Left ventricle myocardium inferior (tissue), 1 donor: ENCODE data around the gene XXYLT1. TPM values are rescaled to one million over a fixed set of nuclear protein-coding genes. Genes with fewer than 3 reads are reported as not detected.

Experiments used
- DNase-seq: peaks from one replicate; pipeline ENCODE4 v3.0.0-alpha.2; 2020
- H3K27ac ChIP-seq: fragments of 200-600 bp; replicated peaks from 2 replicates; pipeline ENCODE4 v1.8.0; 2021
- H3K27me3 ChIP-seq: fragments of 200-600 bp; 2 replicates; pipeline ENCODE4 v1.8.0; 2021; ENCODE audit warnings: low read depth
- H3K36me3 ChIP-seq: fragments of 200-600 bp; 2 replicates; pipeline ENCODE4 v1.8.0; 2021
- H3K4me1 ChIP-seq: fragments of 200-600 bp; 2 replicates; pipeline ENCODE4 v1.8.0; 2021
- H3K4me3 ChIP-seq: fragments of 200-600 bp; 2 replicates; pipeline ENCODE4 v1.8.0; 2021; ENCODE audit warnings: mild to moderate bottlenecking, moderate library complexity
- H3K9me3 ChIP-seq: fragments of 200-600 bp; replicated peaks from 2 replicates; pipeline ENCODE4 v1.8.0; 2021
- CTCF ChIP-seq: fragments of 200-600 bp; IDR thresholded peaks from 2 replicates; pipeline ENCODE4 v1.8.0; 2021; ENCODE audit warnings: antibody characterized with exemption, mild to moderate bottlenecking, borderline replicate concordance
- intact Hi-C: fragments of 100-400 bp; cut with micrococcal nuclease; formaldehyde crosslinking; loops from one replicate; pipeline ENCODE4 v1.11.0; 2022
- total RNA-seq: library from RNA; stranded (reverse); fragmentation: NEBNext Ultra II Directional; extraction: Animal tissue kit (Norgen Biotek cat#: 25700); gene quantifications from one replicate; pipeline ENCODE4 v1.2.1, GENCODE V29; 2021
- donor health status: DM: no; HTN: yes; CAD: no; lungs with severe emphysema.

The XXYLT1 gene
- total RNA-seq, 1 donor from 2014 or later: 2.3 TPM

- H3K36me3 ChIP-seq: no peaks in the 10 kb centered on the region
- peaks cover 43% of the 10 kb centered on the region for H3K4me1 ChIP-seq
- no peak overlapping the region for H3K27ac ChIP-seq
- no peak for DNase-seq
- no peak for TF ChIP-seq CTCF
- H3K4me3 ChIP-seq: no peak overlapping the region
- intact Hi-C loops: loop anchor here (5.0 to 10.0 kb wide), 2 partner anchors 142 to 575 kb away; no protein-coding TSS in a partner anchor
- no peaks in the 10 kb centered on the region for H3K9me3 ChIP-seq
- H3K27me3 ChIP-seq: no peaks in the 10 kb centered on the region
Observed at GRCh38 chr3:195256639-195257453, 14.1 kb downstream of the XXYLT1 start.

DNA sequence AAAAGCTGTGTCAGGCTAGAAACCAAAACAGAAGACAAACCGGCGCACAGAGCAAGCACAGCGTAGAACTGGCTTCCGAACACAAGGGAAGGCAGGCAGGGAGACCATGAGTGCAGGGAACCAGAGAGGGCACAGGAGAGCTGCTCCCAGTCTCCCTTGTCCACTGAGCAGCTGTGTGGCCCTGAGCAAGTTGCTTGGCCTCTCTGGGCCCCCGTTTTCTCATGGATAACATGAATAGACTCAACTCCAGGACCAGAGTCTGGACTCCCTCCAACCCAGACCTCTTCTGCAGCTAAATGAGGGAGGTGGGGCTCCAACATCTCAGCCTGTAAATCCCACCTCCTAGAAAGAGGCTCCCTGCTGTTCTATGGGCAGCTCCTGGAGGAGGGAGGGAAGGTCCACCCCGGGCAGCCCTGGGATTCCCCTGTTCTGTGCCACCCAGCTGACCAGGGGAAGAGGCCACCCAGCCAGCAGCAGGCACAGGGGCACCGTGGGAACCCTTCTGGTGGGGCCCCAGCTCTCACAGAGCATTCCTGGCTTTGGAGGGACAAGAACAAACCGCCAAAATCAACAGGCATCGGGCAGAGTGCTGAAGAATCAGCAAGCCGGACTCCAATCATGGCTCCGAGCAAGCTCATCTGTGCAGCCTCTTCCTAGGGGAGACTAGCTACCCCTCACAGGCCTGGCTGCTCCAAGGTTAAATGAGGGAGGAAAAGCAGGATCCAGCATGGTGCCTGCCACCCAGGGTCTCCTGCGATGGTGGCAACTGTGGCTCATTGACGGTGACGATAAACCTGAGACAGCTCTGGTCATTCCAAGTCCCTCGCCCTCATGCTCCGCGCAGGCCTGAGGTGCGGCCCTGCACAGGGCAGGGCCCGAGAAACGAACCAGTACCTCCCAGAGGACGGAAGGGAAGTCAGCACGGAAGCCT, 15.1 kb downstream of the XXYLT1 start:
- no peak for DNase-seq
- intact Hi-C loops: loop anchor here (5.0 to 10.0 kb wide), 2 partner anchors 141 to 574 kb away; no protein-coding TSS in a partner anchor
- no peak for TF ChIP-seq CTCF
- H3K27ac ChIP-seq: no peak overlapping the region
- H3K36me3 ChIP-seq: no peaks in the 10 kb centered on the region
- H3K4me3 ChIP-seq: no peak overlapping the region
- H3K27me3 ChIP-seq: no peaks in the 10 kb centered on the region
- H3K9me3 ChIP-seq: no peaks in the 10 kb centered on the region
- peaks cover 45% of the 10 kb centered on the region for H3K4me1 ChIP-seq

DNA sequence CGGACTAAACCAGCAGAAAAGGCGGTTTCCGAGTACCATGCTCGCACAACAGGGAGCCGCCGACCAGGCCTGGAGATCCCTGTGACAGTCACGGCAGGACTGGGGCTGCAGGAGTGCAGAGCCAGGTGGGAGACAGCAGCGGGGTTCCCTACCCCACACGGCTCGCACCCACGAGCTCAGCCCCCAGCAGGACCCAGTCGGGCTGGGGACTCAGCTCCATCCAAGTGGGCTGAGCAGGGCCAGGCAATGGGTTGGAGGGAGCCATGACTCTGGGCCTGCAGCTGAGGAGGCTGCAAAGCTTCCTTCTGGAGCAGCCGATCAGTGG, 15.8 kb downstream of the XXYLT1 start:
- intact Hi-C loops: loop anchor here (5.0 to 10.0 kb wide), 2 partner anchors 140 to 573 kb away; no protein-coding TSS in a partner anchor
- H3K27me3 ChIP-seq: no peaks in the 10 kb centered on the region
- H3K4me1 ChIP-seq: peaks cover 42% of the 10 kb centered on the region
- H3K36me3 ChIP-seq: no peaks in the 10 kb centered on the region
- no peak for DNase-seq
- TF ChIP-seq CTCF: no peak
- H3K27ac ChIP-seq: no peak overlapping the region
- H3K9me3 ChIP-seq: no peaks in the 10 kb centered on the region
- no peak overlapping the region for H3K4me3 ChIP-seq

GRCh38 chr3:195254454-195255175, 16.3 kb downstream of the XXYLT1 start:
- no peak for DNase-seq
- TF ChIP-seq CTCF: no peak
- Histone ChIP-seq H3K36me3 (no peaks in the 10 kb centered on the region), H3K27me3 (no peaks in the 10 kb centered on the region), H3K27ac (peak overlapping the region; percentile 63), H3K4me3 (no peak overlapping the region), H3K9me3 (no peaks in the 10 kb centered on the region), H3K4me1 (peaks cover 39% of the 10 kb centered on the region)
- intact Hi-C loops: loop anchor here (5.0 to 10.0 kb wide), 2 partner anchors 140 to 572 kb away; no protein-coding TSS in a partner anchor

GRCh38 chr3:195253923-195254432, 17.0 kb downstream of the XXYLT1 start:
- intact Hi-C loops: loop anchor here (10.0 kb wide), 1 partner anchor 139 kb away; no protein-coding TSS in a partner anchor
- TF ChIP-seq CTCF: no peak
- no peak for DNase-seq
- Histone ChIP-seq H3K27ac (peak overlapping the region; percentile 63), H3K36me3 (no peaks in the 10 kb centered on the region), H3K27me3 (no peaks in the 10 kb centered on the region), H3K4me1 (peaks cover 33% of the 10 kb centered on the region), H3K4me3 (no peak overlapping the region), H3K9me3 (no peaks in the 10 kb centered on the region)
